Thoracic aorta (tissue), 2 donors: ENCODE results near the gene TEX2. TPM values are rescaled to one million over a fixed set of nuclear protein-coding genes. Genes with fewer than 3 reads are reported as not detected.

Source experiments
- ATAC-seq: fragments of 150-250 bp; one replicate; pipeline ENCODE4 v1.8.0; 2017; ENCODE audit warnings: low read depth; ENCODE audit not compliant: insufficient number of reproducible peaks, low FRiP score
- DNase-seq: peaks from one replicate; pipeline ENCODE4 v3.0.0-alpha.2; 2020; ENCODE audit warnings: low spot score
- H3K27ac ChIP-seq, 2 donors: fragments of 200-600 bp; sonication (generic); 1 replicate in 1 of 2; 2 replicates in 1 of 2; pipeline ENCODE4 v1.5.1; 2016; ENCODE audit warnings: mild to moderate bottlenecking in 2 of 2, moderate library complexity in 2 of 2
- H3K27me3 ChIP-seq: fragments of 200-600 bp; sonication (generic); replicated peaks from 2 replicates; pipeline ENCODE4 v1.6.0; 2016; ENCODE audit warnings: mild to moderate bottlenecking; ENCODE audit not compliant: insufficient read depth
- H3K36me3 ChIP-seq: fragments of 200-600 bp; sonication (generic); one replicate; pipeline ENCODE4 v1.5.1; 2016
- H3K4me1 ChIP-seq, 2 donors: fragments of 200-600 bp; sonication (generic); 1 replicate in 1 of 2; 2 replicates in 1 of 2; pipeline versions ENCODE4 v1.5.1 to v1.6.0; 2016; ENCODE audit warnings: low read depth in 2 of 2, mild to moderate bottlenecking in 1 of 2; ENCODE audit not compliant: control insufficient read depth in 1 of 2
- H3K4me3 ChIP-seq: fragments of 200-600 bp; sonication (generic); 2 replicates; pipeline ENCODE4 v1.5.1; 2016; ENCODE audit warnings: mild to moderate bottlenecking
- H3K9me3 ChIP-seq: fragments of 200-600 bp; sonication (generic); 2 replicates; pipeline ENCODE4 v1.5.1; 2016
- total RNA-seq, 2 donors: library from RNA; depleted of rRNA; stranded (reverse); fragments of >200 nt; gene quantifications; one replicate each; pipeline versions ENCODE4 v1.1.0 to v1.2.3, GENCODE V29; 2016
- TF ChIP-seq, protein P1 (sequence below): fragments of 200-600 bp; sonication (generic); IDR thresholded peaks from one replicate; pipeline ENCODE4 v1.5.1; 2019; ENCODE audit warnings: antibody characterized with exemption

Gene TEX2
- total RNA-seq, 2 donors from 2014 or later, result 27.5 to 70.7 TPM

DNA sequence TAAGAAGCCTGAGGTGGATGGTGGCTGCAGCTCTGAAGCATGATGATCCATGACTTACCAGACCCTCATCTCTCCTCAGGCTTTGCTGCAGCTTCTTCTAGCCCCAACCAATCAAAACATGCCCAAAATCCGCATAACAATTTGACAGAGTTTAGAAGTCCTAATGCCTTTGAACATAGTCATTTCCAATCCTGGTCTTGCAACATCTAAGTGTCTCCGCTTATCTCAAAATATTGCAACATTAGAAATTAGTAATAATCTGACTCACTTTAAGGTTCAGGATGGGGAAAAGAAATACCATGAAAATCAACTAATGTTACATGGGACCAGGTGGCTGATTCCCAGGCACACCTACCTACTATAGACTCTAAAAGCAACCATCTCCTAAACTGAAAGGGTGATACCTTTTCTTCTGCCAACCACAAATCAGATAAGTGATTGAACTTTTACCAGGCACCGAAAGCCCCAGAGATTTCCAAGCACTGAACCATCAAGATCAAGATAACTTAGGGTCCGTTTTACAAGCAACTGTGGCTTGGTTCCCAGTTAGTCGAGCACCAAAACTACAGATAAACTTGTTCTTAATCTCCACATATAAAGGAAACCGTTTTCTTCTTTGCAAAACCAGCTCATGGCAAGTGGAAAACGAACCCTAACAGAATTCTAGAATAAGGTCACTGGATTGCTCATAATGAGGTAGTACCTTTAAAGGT is 147.1 kb downstream of the TEX2 start:
- no peak overlapping the region for H3K4me3 ChIP-seq
- no peak overlapping the region for H3K27ac ChIP-seq
- peaks cover 17 to 30% of the 10 kb centered on the region in 2 donors for H3K4me1 ChIP-seq
- H3K27me3 ChIP-seq, result no peaks in the 10 kb centered on the region
- DNase-seq (no peak), ATAC-seq (no peak)
- no peaks in the 10 kb centered on the region for H3K36me3 ChIP-seq
- no peaks in the 10 kb centered on the region for H3K9me3 ChIP-seq
- TF ChIP-seq, protein P1, sequence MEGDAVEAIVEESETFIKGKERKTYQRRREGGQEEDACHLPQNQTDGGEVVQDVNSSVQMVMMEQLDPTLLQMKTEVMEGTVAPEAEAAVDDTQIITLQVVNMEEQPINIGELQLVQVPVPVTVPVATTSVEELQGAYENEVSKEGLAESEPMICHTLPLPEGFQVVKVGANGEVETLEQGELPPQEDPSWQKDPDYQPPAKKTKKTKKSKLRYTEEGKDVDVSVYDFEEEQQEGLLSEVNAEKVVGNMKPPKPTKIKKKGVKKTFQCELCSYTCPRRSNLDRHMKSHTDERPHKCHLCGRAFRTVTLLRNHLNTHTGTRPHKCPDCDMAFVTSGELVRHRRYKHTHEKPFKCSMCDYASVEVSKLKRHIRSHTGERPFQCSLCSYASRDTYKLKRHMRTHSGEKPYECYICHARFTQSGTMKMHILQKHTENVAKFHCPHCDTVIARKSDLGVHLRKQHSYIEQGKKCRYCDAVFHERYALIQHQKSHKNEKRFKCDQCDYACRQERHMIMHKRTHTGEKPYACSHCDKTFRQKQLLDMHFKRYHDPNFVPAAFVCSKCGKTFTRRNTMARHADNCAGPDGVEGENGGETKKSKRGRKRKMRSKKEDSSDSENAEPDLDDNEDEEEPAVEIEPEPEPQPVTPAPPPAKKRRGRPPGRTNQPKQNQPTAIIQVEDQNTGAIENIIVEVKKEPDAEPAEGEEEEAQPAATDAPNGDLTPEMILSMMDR, result no peak

GRCh38 chr17:64115043-64115698 is 147.9 kb downstream of the TEX2 start:
- TF ChIP-seq, protein P1, result no peak
- no peak overlapping the region for H3K27ac ChIP-seq
- peak overlapping the region; percentile 24 for H3K4me3 ChIP-seq
- H3K9me3 ChIP-seq, result no peaks in the 10 kb centered on the region
- ATAC-seq (peak; percentile 36), DNase-seq (no peak)
- no peaks in the 10 kb centered on the region for H3K36me3 ChIP-seq
- H3K27me3 ChIP-seq, result no peaks in the 10 kb centered on the region
- peaks cover 17 to 30% of the 10 kb centered on the region in 2 donors for H3K4me1 ChIP-seq

DNA sequence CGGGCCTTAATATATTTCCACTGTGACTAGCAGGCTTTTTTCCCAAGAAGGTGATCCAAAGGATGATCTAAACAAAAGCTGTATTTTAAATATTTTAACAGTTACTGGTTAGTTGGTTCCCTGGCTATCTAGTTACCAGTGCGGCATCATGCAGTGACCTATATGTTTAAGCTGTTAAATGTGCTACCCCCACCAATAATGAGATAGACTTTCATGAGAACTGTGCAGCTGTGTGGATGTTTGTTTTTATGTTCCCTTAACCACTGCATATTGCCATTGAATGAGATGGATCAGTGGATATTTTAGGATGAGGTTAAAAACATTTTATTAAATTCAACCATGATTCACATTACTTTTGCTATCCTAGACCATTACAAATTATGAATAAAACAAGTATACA is 150.1 kb downstream of the TEX2 start:
- Histone ChIP-seq H3K36me3 (no peaks in the 10 kb centered on the region), H3K27ac (no peak overlapping the region), H3K4me1 (peaks cover 11 to 22% of the 10 kb centered on the region in 2 donors), H3K9me3 (no peaks in the 10 kb centered on the region), H3K4me3 (no peak overlapping the region), H3K27me3 (no peaks in the 10 kb centered on the region)
- no peak for DNase-seq
- TF ChIP-seq, protein P1, result no peak
- ATAC-seq, result no peak

GRCh38 chr17:64111831-64112230 is 151.2 kb downstream of the TEX2 start:
- no peak for DNase-seq
- H3K27ac ChIP-seq, result no peak overlapping the region

More at GRCh38 chr17:64111831-64112230, 151.2 kb downstream of the TEX2 start:
- H3K36me3 ChIP-seq, result no peaks in the 10 kb centered on the region
- ATAC-seq, result no peak
- TF ChIP-seq, protein P1, result no peak
- H3K4me1 ChIP-seq, result peaks cover 4 to 21% of the 10 kb centered on the region in 2 donors
- no peak overlapping the region for H3K4me3 ChIP-seq
- H3K27me3 ChIP-seq, result no peaks in the 10 kb centered on the region
- H3K9me3 ChIP-seq, result no peaks in the 10 kb centered on the region
